ENCODE data around the gene USO1. TPM values are rescaled to one million over a fixed set of nuclear protein-coding genes. Genes with fewer than 3 reads are reported as not detected.
"Not testable (repeated sequence)": the region's sequence is repeated elsewhere in the genome, so short reads cannot be mapped to it uniquely, and the experiment has no call there.

Gene USO1
- total RNA-seq, 4 donors from 2014 or later = 52.9 to 59.1 (median 57.6) TPM

DNA sequence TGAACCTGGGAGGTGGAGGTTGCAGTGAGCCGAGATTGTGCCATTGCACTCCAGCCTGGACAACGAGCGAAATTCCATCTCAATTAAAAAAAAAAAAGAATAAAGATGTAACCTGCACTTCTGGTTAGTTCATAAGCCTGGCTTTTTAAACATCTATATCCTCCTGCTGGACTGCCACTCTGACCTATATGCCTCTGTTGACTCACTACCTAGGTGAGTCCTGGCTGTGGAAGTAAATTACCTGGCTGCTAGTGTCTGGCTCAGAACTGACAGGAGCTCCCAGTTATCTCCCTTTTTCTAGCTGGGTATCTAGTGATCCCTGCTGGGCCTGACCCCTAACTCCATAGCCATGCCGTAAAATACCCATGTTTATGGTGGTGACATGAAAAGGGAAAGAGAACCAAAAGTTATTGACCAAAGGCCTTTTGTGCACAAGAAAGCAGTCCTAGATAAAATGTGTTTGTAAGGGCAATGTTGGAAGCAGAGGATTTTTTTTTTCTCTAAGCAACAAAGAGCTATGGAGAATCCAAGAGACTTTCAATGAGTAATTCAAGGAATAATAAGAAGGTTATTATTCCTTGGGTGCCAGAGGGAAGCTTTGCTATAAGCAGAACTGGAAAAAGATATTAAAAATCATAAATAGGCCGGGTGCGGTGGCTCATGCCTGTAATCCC lies 40.8 kb upstream of the USO1 start:
- intact Hi-C loops (cut with DNase I; ENCODE audit: low total_unique reads) = no loop called here
- TF ChIP-seq POLR2A (IDR thresholded peaks at IDR 0.05) = no peak
- TF ChIP-seq, protein P1, sequence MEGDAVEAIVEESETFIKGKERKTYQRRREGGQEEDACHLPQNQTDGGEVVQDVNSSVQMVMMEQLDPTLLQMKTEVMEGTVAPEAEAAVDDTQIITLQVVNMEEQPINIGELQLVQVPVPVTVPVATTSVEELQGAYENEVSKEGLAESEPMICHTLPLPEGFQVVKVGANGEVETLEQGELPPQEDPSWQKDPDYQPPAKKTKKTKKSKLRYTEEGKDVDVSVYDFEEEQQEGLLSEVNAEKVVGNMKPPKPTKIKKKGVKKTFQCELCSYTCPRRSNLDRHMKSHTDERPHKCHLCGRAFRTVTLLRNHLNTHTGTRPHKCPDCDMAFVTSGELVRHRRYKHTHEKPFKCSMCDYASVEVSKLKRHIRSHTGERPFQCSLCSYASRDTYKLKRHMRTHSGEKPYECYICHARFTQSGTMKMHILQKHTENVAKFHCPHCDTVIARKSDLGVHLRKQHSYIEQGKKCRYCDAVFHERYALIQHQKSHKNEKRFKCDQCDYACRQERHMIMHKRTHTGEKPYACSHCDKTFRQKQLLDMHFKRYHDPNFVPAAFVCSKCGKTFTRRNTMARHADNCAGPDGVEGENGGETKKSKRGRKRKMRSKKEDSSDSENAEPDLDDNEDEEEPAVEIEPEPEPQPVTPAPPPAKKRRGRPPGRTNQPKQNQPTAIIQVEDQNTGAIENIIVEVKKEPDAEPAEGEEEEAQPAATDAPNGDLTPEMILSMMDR (IDR thresholded peaks at IDR 0.05) = no peak
- no peak overlapping the region for H3K4me3 ChIP-seq (ENCODE audit: low read depth, poor library complexity, severe bottlenecking)
- 88 to 95% methylated on average over 6 of the region's 6 CpGs for WGBS, 2 donors
- no peak for DNase-seq (ENCODE audit: low spot score in 2 of 2)

- no peak overlapping the region for H3K4me3 ChIP-seq (ENCODE audit: low read depth, poor library complexity, severe bottlenecking)
- intact Hi-C loops (cut with DNase I; ENCODE audit: low total_unique reads) = no loop called here
- TF ChIP-seq, protein P1 (IDR thresholded peaks at IDR 0.05) = no peak
- TF ChIP-seq POLR2A (IDR thresholded peaks at IDR 0.05) = no peak
- WGBS, 2 donors = 70 to 83% methylated on average over 2 of the region's 2 CpGs
- DNase-seq (ENCODE audit: low spot score in 2 of 2) = no peak
Measured at GRCh38 chr4:75685546-75686189, 38.7 kb upstream of the USO1 start.

DNA sequence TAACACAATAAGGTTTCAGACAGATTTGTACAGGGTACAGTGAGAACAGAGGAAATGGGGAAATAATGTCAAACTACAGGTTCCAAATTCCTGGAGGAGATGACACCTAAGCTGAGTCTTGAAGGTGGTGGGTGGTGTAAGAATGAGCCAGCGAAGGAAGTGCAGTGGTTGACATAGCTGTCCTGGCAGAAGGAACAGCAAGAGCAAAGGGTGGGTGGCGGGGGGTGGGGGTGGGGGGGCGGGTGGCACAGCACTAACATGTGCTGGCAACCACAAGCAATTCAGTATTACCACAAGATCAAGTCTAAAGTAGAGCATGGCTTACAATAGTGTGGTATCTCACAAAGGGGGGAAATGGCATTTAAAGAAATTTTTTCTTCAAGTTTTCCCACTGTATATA lies 38.0 kb upstream of the USO1 start:
- DNase-seq (ENCODE audit: low spot score in 2 of 2) = no peak
- intact Hi-C loops (cut with DNase I; ENCODE audit: low total_unique reads) = no loop called here
- H3K4me3 ChIP-seq (ENCODE audit: low read depth, poor library complexity, severe bottlenecking) = no peak overlapping the region
- WGBS, 2 donors = 67 to 86% methylated on average over 3 of the region's 3 CpGs
- no peak for TF ChIP-seq POLR2A (IDR thresholded peaks at IDR 0.05)

DNA sequence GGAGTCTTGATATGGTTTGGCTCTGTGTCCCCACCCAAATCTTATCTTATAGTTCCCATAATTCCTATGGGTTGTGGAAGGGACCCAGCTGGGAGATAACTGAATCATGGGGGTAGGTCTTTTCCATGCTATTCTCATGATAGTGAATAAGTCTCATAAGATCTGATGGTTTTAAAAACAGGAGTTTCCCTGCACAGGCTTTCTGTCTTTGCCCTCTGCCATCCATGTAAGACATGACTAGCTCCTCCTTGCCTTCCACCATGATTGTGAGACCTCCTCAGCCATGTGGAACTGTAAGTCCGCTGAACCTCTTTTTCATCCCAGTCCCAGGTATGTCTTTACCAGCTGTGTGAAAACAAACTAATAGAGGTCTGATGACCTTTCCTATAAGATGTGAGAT lies 37.3 kb upstream of the USO1 start:
- DNase-seq (ENCODE audit: low spot score in 2 of 2); intact Hi-C loops (cut with DNase I; ENCODE audit: low total_unique reads); H3K4me3 ChIP-seq (ENCODE audit: low read depth, poor library complexity, severe bottlenecking): not testable (repeated sequence)
- WGBS, 2 donors = 96 to 97% methylated on average over 1 of the region's 1 CpG

DNA sequence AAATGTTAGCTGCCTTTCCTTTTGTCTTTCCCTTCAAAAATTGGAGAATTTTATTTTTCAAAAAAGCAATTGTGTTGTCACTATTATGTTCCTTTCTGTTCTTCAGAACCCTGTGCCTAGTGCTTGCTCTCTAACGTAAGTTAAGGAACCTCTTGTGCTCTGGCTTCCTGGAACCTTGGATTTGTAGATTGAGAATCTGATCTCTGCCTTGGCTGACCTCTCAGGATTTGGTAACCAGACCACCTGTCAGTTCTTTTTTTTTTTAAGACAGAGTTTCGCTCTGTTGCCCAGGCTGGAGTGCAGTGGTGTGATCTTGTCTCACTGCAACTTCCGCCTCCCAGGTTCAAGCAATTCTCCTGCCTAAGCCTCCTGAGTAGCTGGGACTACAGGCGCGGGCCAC lies 32.3 kb upstream of the USO1 start:
- H3K4me3 ChIP-seq (ENCODE audit: low read depth, poor library complexity, severe bottlenecking); DNase-seq (ENCODE audit: low spot score in 2 of 2); intact Hi-C loops (cut with DNase I; ENCODE audit: low total_unique reads): not testable (repeated sequence)
- 93 to 96% methylated on average over 5 of the region's 5 CpGs for WGBS, 2 donors

- 29 to 36% methylated on average over 3 of the region's 3 CpGs for WGBS, 2 donors
- TF ChIP-seq, protein P1 (IDR thresholded peaks at IDR 0.05) = no peak
- TF ChIP-seq POLR2A (IDR thresholded peaks at IDR 0.05) = no peak
- peak in 1 of 2 donors; percentile 39 for DNase-seq (ENCODE audit: low spot score in 2 of 2)
- intact Hi-C loops (cut with DNase I; ENCODE audit: low total_unique reads) = no loop called here
- H3K4me3 ChIP-seq (ENCODE audit: low read depth, poor library complexity, severe bottlenecking) = no peak overlapping the region
Measured at GRCh38 chr4:75696071-75696470, 28.3 kb upstream of the USO1 start.

DNA sequence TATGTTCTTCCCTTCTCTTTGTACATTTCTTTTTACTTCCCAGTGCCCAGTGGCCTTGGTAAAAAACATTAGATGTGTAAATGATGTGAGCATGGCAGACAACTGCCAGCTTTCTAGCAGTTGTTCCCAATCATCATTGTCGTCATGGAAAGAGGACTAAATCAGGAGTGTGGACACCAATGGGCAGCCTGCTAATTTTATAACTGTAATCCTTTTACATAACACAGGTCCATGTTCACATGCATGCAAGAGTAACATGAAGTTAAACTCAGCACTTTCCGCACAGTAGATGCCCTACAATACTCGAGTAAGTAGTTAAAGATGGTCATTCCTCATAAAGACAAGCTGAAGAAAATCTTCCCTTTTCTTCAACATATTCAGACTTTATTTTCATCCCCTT lies 27.8 kb upstream of the USO1 start:
- no peak for DNase-seq (ENCODE audit: low spot score in 2 of 2)
- intact Hi-C loops (cut with DNase I; ENCODE audit: low total_unique reads) = no loop called here
- 81 to 88% methylated on average over 3 of the region's 3 CpGs for WGBS, 2 donors

More for the DNA sequence above, 27.8 kb upstream of the USO1 start:
- TF ChIP-seq, protein P1 (IDR thresholded peaks at IDR 0.05) = no peak
- no peak for TF ChIP-seq POLR2A (IDR thresholded peaks at IDR 0.05)
- H3K4me3 ChIP-seq (ENCODE audit: low read depth, poor library complexity, severe bottlenecking) = no peak overlapping the region
